Measurements from ENCODE around the gene TMEM163. TPM values are rescaled to one million over a fixed set of nuclear protein-coding genes. Genes with fewer than 3 reads are reported as not detected.

TMEM163 gene
- total and polyA plus RNA-seq, 2 of the 13 experiments (the other 11 are each of a cell fraction or from before 2014, with no cell fraction given): 0.05 TPM; not detected in 1

GRCh38 chr2:134420920-134421319 is 297.9 kb downstream of the TMEM163 start:
- Histone ChIP-seq H3K4me1 (ENCODE audit: insufficient read depth, low read length) (peaks cover 58% of the 10 kb centered on the region), H3K27ac (ENCODE audit: extremely low read length, insufficient read depth, low read length) (no peak overlapping the region), H3K9ac (ENCODE audit: insufficient read depth, low read depth, low read length) (no peak overlapping the region), H3K36me3 (replicated peaks in 1 of 2; ENCODE audit: control insufficient read depth in 1 of 2, insufficient read depth in 2 of 2, low read length in 2 of 2) (peaks cover 28 to 82% of the 10 kb centered on the region in 2 experiments), H3K4me3 (replicated peaks in 1 of 3; ENCODE audit: insufficient read depth in 1 of 3, low read depth in 2 of 3, low read length in 3 of 3) (no peak overlapping the region), H3K4me2 (ENCODE audit: low read depth, low read length) (no peak overlapping the region), H2AFZ (ENCODE audit: low read length) (no peak overlapping the region), H3K27me3 (ENCODE audit: control insufficient read depth in 1 of 2, insufficient read depth in 2 of 2, low read length in 2 of 2) (no peaks in the 10 kb centered on the region), H4K20me1 (ENCODE audit: insufficient read depth, low read length) (peaks cover 26% of the 10 kb centered on the region), H3K9me3 (ENCODE audit: low read length) (no peaks in the 10 kb centered on the region), H3K79me2 (ENCODE audit: insufficient read depth, low read length) (peaks cover 93% of the 10 kb centered on the region)
- CTCF ChIA-PET (ENCODE audit: low intra/inter-chr PET ratio, low total read pairs): no interaction called here
- in situ Hi-C loops (cut with HindIII; ENCODE audit: extremely low pct_ligation_motif_present, low pct_unique_long_range_greater_than_20kb) (no loop called here), intact Hi-C loops (cut with micrococcal nuclease; ENCODE audit: unreplicated experiment) (no loop called here)
- DNase-seq (ENCODE audit: low spot score) (no peak), ATAC-seq (no peak), FAIRE-seq (no peak)
- no TSS peak for BruUV-seq (replicated peaks)
- 95% methylated on average over 3 of the region's 3 CpGs for WGBS (ENCODE audit: low lambda C conversion rate)
- POLR2A ChIA-PET: interaction anchor here (2.1 to 5.2 kb wide), 2 partner anchors 9 to 11 kb away, joined by 13 to 22 read pairs; no protein-coding TSS in a partner anchor
- TF ChIP-seq RARG (CRISPR knock-in tag; IDR thresholded peaks at IDR 0.05; ENCODE audit: low read depth) (no peak), SP140L (CRISPR knock-in tag; IDR thresholded peaks at IDR 0.05; ENCODE audit: borderline replicate concordance) (no peak), ZNF800 (CRISPR knock-in tag; IDR thresholded peaks at IDR 0.05) (no peak), ZNF292 (CRISPR knock-in tag; IDR thresholded peaks at IDR 0.05; ENCODE audit: borderline replicate concordance, low read depth) (no peak), HDAC1 (CRISPR knock-in tag; IDR thresholded peaks at IDR 0.05) (no peak), ZGPAT (CRISPR knock-in tag; IDR thresholded peaks at IDR 0.05) (no peak), ZNF782 (CRISPR knock-in tag; IDR thresholded peaks at IDR 0.05; ENCODE audit: borderline replicate concordance) (no peak), ONECUT2 (CRISPR knock-in tag; IDR thresholded peaks at IDR 0.05) (no peak), ZNF180 (CRISPR knock-in tag; IDR thresholded peaks at IDR 0.05; ENCODE audit: borderline replicate concordance, low read depth) (no peak), ZNF639 (CRISPR knock-in tag; conservative IDR thresholded peaks at IDR 0.05) (no peak), HNF1B (CRISPR knock-in tag; IDR thresholded peaks at IDR 0.05) (no peak), ZNF616 (CRISPR knock-in tag; IDR thresholded peaks at IDR 0.05; ENCODE audit: low read depth) (no peak), ZBTB26 (CRISPR knock-in tag; IDR thresholded peaks at IDR 0.05; ENCODE audit: borderline replicate concordance) (no peak), HHEX (CRISPR knock-in tag; IDR thresholded peaks at IDR 0.05) (no peak), KDM3A (CRISPR knock-in tag; IDR thresholded peaks at IDR 0.05; ENCODE audit: low read depth) (no peak)

Data from HepG2 (cell line).